ENCODE measurements around the gene OARD1.

- TF ChIP-seq ZNF501 (tag by site-specific recombination; IDR thresholded peaks at IDR 0.05): no peak
- no peak for TF ChIP-seq ZNF707 (tag by site-specific recombination; IDR thresholded peaks at IDR 0.05)
- TF ChIP-seq, protein P1, sequence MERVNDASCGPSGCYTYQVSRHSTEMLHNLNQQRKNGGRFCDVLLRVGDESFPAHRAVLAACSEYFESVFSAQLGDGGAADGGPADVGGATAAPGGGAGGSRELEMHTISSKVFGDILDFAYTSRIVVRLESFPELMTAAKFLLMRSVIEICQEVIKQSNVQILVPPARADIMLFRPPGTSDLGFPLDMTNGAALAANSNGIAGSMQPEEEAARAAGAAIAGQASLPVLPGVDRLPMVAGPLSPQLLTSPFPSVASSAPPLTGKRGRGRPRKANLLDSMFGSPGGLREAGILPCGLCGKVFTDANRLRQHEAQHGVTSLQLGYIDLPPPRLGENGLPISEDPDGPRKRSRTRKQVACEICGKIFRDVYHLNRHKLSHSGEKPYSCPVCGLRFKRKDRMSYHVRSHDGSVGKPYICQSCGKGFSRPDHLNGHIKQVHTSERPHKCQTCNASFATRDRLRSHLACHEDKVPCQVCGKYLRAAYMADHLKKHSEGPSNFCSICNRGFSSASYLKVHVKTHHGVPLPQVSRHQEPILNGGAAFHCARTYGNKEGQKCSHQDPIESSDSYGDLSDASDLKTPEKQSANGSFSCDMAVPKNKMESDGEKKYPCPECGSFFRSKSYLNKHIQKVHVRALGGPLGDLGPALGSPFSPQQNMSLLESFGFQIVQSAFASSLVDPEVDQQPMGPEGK (tag by site-specific recombination; IDR thresholded peaks at IDR 0.05): no peak
- no peak for TF ChIP-seq TCF7L2 (IDR thresholded peaks at IDR 0.05; ENCODE audit: borderline replicate concordance, low read depth, low read length)
- TF ChIP-seq ZNF146 (tag by site-specific recombination; IDR thresholded peaks at IDR 0.05): no peak
- no peak for TF ChIP-seq TSHZ1 (tag by site-specific recombination; IDR thresholded peaks at IDR 0.05; ENCODE audit: borderline replicate concordance)
- TF ChIP-seq, protein P2, sequence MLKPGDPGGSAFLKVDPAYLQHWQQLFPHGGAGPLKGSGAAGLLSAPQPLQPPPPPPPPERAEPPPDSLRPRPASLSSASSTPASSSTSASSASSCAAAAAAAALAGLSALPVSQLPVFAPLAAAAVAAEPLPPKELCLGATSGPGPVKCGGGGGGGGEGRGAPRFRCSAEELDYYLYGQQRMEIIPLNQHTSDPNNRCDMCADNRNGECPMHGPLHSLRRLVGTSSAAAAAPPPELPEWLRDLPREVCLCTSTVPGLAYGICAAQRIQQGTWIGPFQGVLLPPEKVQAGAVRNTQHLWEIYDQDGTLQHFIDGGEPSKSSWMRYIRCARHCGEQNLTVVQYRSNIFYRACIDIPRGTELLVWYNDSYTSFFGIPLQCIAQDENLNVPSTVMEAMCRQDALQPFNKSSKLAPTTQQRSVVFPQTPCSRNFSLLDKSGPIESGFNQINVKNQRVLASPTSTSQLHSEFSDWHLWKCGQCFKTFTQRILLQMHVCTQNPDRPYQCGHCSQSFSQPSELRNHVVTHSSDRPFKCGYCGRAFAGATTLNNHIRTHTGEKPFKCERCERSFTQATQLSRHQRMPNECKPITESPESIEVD (tag by site-specific recombination; IDR thresholded peaks at IDR 0.05): no peak
- TF ChIP-seq ZNF660 (tag by site-specific recombination; IDR thresholded peaks at IDR 0.05): no peak
- no peak for TF ChIP-seq CTCF (tag by site-specific recombination; IDR thresholded peaks at IDR 0.05)
- TF ChIP-seq HOXC10 (CRISPR knock-in tag; IDR thresholded peaks at IDR 0.05): no peak
- no peak for TF ChIP-seq ZBTB7A (tag by site-specific recombination; IDR thresholded peaks at IDR 0.05; ENCODE audit: low read depth)
- no peak for TF ChIP-seq YY1 (tag by site-specific recombination; IDR thresholded peaks at IDR 0.05)
- no peak for TF ChIP-seq REST (tag by site-specific recombination; IDR thresholded peaks at IDR 0.05)
These were observed 24.9 kb downstream of the OARD1 start for GRCh38 chr6:41047306-41047705.

Data from HEK293 (cell line).